Middle frontal gyrus (tissue), 1 donor: ENCODE results near the gene RSBN1L.

Experiments
- DNase-seq: peaks from one replicate; pipeline ENCODE4 v3.0.0-alpha.2; 2015; ENCODE audit warnings: low spot score; ENCODE audit errors: extremely low spot score

Gene RSBN1L

GRCh38 chr7:77800158-77800557 lies 103.9 kb downstream of the RSBN1L start:
- DNase-seq = no peak

- no peak for DNase-seq
Observed at GRCh38 chr7:77800730-77801129, 104.5 kb downstream of the RSBN1L start.

DNA sequence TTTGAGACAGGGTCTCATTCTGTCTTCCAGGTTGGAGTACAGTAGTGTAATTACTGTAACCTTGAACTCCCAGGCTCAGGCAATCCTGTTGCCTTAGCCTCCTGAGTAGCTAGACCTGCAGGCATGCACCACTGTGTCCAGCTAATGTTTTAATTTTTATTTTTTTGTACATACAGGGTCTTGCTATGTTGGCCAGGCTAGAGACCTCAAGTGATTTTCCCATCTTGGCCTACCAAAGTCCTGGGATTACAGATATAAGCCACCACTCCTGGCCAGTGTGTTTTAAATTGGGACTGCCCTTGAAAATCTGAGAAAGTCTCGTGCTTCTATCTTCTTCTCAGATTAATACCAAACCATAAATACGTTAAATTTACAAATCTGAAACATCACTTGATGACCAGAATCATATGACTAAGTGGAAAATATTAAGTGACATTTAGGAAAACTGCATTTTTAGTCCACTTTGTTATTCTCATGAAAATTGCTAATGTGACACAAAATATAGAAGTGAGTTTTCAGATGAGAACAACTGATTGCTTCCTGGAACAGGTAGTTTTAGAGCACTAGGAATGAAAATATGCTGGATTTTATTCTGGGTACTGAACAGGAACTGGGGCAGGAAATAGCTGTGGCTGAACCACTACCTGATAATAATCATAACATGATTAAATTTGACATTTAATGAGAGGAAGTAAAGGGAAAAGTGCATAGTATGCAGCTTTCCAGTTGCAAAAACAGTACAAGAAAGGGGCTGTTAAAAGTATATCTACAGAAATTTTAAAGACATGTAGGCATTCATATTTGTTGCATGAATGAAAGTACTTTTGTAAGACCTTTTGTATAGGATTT lies 106.5 kb downstream of the RSBN1L start:
- no peak for DNase-seq

DNA sequence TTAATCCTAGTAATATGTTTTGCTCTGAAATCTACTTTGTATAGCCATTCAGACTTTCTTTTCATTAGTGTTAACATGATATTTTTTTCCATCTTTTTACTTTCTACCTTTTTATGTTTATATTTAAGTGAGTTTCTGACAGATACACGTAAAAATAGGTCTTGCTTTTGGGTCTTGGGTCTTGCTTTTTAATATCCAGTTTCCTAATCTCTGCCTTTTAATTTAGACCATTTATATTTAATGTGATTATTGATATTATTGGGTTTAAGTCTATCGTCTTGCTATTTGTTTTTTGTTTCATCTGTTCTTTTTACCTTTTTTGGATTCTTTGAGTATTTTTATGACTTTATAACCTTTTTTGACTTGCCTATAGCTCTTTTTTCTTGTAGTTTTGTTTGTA lies 110.2 kb downstream of the RSBN1L start:
- DNase-seq = no peak

- no peak for DNase-seq
Observed at GRCh38 chr7:77808517-77808916, 112.3 kb downstream of the RSBN1L start.

GRCh38 chr7:77811516-77812289 lies 115.4 kb downstream of the RSBN1L start:
- DNase-seq = no peak

- peak; percentile 20 for DNase-seq
Observed at GRCh38 chr7:77812290-77812685, 116.0 kb downstream of the RSBN1L start.

DNA sequence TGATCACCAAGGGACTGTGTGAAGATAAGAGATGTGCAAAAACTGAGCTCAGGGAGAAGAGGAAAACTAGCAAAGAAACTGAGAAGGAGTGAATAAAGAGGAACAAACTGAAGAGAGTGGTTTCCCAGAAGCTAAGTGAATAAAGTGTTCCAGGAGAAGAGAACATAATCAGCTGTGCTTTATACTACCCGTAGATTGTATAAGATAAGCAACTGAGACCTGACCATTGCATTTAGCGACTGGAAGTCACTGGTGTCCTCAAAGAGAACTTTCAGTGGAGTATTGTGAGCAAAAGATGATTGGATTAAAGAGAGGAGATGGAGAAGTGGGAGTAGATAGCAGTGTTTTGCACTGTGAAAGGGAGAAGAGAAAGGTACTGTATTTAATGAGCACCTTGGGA lies 116.9 kb downstream of the RSBN1L start:
- DNase-seq = no peak

GRCh38 chr7:77819021-77819420 lies 122.8 kb downstream of the RSBN1L start:
- DNase-seq = no peak

DNA sequence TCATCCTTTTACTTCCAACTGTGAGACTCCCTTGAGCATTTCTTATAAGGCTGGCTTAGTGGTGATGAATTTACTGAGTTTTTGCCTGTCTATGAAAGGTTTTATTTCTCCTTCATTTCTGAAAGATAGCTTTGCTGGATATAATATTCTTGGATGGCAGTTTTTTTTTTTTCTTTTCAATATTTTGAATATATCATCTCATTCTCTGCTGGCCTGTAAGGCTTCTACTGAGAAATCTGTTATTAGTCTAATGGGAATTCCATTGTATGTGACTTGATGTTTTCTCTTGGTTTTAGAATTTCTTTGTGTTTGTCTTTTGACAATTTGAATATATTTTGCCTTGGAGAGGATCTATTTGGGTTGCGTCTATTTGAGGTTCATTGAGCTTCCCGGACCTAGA lies 124.7 kb downstream of the RSBN1L start:
- DNase-seq = no peak

DNA sequence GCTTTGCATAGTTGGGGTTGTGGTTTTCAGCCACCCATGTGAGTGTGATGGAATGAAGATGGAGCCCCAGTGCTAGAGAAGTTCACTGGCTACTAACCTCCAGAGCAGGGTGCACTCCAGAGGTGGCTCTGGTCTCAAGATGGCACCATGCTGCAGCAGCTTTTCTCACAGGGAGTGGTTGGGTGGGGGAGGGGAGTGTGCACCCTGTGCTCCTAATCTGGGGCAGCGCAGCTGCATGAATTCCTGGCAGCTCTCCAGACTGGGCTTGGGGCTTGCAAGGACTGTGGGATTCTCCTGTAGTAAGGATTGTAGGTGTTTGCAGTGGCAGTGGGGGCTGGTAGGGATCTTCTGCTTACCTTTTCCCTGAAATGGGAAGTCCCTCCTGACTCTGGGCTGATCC lies 126.0 kb downstream of the RSBN1L start:
- no peak for DNase-seq

DNA sequence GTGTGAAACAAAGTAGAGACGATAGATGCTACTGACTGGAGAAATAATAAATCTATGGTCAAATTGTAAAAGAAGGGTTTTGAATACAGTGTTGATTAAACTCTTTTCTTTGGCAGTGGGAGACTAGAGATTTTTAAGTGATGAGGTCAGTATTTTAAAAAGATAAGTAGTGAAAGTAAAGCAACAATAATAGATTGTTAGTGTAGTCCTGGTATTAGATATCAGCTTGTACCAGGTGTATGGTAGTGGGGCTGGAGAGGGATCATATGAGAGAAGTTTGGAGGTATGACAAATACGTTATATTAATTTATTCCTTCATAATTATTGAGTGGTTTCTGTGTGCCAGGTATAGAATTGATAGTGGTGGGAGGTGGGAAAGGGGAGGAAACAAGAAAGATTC lies 127.5 kb downstream of the RSBN1L start:
- DNase-seq = no peak

DNA sequence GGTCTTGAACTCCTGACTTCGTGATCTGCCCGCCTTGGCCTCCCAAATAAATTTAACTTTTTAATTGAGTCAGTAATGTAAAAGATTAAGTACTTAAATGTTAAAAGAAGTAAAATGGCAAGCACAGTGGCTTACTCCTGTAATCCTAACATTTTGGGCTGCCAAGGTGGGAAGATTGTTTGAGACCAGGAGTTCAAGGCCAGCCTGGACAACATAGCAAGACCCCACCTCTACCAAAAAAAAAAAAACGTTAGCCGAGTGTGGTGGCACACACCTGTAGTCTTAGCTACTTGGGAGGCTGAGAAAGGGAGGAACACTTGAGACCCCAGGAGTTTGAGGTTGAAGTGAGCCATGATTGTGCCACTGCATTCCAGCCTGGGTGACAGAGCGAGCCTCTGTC lies 128.4 kb downstream of the RSBN1L start:
- no peak for DNase-seq

- no peak for DNase-seq
Observed at GRCh38 chr7:77825131-77825530, 128.9 kb downstream of the RSBN1L start.

DNA sequence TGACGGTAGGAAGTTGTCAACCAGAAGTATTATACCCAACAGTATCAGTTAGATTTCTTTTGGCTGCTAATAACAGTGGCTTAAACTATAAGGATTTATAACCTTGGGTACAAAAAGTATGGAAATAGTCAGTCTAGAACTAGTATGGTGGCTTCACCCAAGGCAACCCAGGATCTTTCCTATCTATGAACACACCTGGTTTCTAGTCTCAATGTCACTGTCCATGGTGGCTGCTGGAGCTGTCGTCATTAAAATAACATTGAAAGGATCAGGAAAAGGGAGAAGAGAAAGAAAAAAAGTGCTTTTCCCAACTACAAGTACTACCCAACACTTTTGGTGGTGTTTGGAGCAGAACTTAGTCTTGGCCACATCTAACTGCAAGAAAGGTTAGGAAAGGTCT lies 130.0 kb downstream of the RSBN1L start:
- DNase-seq = no peak

DNA sequence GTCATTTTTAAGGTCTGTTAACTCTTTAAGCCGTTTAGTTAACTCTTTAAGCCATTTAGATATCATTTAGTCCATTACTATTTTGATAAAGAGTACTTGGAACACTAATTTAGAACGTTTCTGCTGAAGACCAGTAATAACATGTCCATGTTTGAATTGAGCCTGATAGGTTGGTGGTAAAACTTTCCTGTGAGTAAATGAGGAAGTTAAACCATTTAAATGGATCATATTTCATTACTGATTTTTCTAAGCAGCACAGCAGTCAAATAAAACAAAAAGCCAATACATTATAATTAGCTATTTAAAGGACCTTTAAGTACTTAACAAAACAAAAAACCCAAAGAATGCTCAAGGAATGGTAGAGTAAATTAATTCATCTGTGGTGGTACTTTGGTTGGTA lies 131.7 kb downstream of the RSBN1L start:
- DNase-seq = no peak

- DNase-seq = no peak
Observed at GRCh38 chr7:77830649-77831355, 134.5 kb downstream of the RSBN1L start.

DNA sequence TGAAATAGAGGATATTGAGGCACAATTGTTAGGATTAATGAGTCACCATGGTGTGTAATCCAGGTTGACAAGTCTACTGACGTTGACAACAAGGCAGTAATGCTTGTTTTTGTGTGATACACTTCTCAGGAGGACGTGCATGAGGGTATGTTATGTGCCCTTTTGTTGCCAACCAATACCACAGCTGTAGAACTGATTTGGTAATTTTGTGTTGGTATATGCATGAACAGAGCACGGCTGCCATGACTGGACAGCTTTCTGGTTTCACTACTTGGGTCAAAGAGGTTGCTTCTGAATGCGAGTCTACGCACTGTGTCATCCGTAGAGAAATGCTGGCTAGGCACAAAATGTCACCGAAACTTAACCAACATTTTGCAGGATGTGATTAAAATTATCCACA lies 135.2 kb downstream of the RSBN1L start:
- DNase-seq = no peak

GRCh38 chr7:77831953-77832352 lies 135.7 kb downstream of the RSBN1L start:
- DNase-seq = no peak
